HG02973 (cell line): ENCODE results near the gene SLC6A17.

Experiments
- ATAC-seq: cut with Tn5 transposase; IDR thresholded peaks from one replicate; pipeline ENCODE4 v1.9.1; 2021; ENCODE audit warnings: moderate library complexity; ENCODE audit not compliant: unreplicated experiment

The SLC6A17 gene

DNA sequence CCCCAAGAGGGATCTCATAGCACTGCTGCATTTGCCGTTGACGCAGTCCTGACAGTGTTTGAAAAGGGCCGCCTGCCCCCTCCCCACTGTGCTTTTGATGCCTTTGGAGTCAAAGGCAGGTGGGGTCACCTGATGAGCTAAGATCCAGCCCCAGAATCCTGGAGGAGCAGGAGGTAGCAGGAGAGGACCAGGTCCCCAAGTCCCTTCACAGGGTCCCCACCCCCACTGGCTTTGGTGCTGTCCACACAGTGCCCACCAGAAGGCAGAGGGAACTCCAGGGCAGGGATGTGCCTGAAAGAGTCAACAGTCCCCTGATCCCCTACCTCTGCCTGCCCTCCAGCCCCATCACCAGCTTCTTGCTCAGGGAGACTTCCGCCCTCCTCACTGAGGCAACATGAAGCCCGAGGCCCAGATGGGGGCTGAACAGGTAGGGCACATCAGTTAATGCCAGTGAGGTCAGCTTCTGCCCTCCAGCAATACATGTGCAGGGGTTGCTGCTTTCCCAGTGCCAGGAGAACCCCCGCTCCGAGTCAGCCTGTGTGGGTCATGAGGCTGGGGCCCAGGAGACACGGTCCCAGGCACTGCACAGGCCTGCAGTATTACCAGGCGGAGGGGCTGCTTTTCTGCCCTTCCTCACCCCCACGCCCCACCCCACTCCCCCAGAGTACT lies 51.0 kb downstream of the SLC6A17 start:
- ATAC-seq: no peak

DNA sequence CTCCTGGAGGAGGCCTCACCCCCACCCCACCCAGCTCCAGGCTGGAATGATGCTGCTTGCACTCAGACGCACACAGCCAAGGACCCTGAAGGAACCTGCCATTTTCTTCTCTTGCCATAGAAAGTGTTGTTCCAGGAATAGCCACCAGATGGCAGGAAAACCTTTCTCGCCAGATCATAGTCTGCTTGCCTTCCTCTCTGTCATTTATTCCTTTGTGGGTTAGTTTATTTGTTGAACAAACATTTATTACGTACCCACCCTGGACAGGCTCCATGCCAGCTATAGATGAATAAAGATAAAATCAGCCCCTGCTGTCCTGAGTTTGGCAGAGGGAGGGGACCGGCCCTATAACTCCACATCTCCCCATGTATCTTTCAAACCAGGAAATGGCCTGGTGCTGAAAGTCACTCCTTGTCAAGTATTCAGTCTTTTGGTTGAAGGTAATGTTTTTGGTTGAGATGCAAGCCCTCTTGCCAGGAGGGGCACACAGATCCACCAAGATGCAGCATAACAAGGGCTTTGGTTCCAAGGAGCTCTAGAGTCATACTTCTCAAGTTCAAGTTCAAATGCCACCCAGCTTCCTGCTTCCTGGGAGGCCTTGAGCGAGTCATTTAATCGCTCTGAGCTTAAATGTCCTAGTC lies 52.8 kb downstream of the SLC6A17 start:
- no peak for ATAC-seq

DNA sequence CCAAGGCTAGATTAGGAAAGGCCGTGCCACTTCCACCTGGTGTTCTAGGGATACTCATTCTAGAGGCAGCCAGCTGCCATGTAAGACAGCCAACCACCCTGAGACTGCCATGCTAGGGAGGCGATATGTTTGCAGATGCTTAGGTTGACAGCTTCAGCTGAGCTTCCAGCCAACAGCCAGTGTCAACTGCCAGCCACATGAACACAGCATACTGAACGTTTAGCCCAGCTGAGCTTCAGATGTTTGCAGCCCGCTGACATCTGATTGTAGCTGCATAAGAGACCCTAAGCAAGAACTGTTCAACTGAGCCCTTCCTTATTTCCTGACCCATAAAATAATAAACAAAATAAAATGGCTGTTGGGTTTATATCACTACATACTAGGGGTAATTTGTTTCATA lies 54.9 kb downstream of the SLC6A17 start:
- ATAC-seq: no peak

DNA sequence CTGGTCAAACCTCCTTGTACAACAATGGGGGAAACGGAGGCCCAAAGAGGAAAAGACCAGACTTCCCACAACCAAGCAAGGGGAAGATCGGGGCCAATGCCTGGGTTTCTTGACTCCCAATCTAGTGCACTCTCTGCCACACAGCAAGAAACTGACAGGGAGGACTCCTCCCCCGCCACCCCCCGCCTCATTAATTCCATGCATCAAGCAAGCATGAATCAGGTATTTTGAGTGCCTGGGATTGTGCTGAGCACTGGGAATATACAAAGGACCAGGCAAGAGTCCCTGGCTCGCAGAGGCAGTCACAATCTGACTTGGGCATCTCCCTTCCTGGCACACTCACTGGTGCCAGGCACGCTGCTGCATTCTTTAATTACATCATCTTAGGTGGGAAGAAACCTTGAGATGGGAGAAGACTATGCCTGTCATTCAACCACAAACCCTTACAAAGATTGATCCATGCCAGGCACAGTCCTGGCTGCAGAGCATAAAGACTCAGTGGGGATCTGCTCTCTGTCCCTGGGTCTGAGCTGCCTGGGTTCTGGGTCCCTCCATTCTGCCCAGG lies 55.4 kb downstream of the SLC6A17 start:
- no peak for ATAC-seq

DNA sequence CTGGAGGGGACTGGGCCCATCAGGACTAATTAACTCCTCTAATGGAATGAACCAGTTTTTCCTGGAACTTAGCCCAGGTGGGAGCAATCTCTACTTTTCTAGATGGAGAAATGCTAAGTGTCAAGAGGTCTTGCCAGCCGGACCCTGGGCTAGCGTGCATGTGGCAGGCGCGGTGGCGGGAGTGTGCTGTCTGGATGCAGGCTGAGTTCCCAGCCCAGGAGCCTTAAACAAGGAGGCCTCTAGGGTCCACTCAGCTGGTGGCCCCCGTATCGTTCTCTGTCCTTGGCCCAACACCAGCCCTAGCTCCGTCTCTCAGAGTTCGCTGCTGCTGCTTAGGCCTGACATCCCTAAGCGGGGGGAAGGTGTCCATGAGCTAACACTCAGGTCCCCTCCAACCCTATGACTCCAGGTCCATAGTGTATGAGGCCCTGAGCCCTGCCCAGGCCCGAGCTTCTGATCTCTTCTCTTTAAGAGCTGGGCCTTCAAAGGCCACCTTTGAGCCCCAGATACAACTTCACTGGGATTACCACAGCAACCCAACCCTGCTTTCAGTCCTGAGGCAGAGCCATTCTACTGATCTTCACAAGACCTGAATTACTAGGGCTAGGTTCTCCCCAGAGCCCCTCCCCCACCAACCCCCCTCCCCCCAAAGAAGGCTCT lies 56.1 kb downstream of the SLC6A17 start:
- no peak for ATAC-seq

DNA sequence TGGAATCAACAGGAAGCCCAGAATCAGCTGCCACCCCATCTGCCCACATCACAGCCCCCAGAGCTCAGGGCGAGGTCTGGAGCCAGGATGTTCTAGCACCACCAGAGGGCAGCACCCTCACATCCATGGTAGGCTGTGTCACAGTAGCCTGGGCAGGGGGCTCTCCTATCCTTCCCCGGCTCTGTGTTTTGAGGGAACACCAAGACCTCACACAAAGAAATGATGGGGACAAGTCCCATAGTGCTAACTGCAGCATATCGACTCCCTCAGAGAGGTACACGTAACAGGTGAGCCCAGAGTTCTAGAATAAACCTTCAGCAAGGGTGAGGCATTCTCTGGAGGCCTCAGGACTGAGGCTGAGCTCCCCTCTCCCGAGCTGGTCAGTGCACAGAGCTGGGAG lies 57.5 kb downstream of the SLC6A17 start:
- no peak for ATAC-seq

DNA sequence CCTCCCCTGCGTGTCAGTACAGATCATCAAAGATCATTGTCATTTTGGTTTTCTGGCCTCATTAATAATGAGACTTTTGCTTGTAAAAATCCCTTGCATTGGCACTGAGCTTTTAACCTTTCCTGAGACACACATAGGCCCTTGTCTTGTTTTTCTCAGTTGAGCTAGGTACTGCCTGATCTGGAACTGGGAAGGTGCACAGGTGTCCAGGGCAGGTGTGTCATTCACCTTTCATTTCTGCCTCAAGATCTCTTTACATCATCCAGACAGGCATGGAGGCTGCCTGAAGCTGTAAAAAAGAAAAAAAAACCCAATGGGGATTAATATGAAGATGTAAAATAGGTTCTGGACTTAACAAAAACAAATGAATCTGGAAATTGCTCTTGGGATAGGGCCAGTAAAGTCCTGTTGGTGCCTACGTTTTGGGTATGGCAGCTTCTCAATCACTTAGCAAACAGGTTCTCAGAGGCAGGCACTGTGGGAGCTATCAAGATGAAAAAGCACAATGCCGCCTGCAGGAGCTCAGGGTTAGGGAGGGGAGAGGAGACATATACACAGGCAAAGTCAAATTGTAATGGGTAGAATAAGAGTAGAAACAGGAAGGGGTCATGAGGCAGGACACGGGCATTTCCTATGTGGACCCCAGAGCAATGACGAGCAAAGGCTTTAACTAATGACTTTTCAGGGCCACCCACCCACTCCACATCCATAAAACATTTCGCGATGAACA lies 58.8 kb downstream of the SLC6A17 start:
- no peak for ATAC-seq

DNA sequence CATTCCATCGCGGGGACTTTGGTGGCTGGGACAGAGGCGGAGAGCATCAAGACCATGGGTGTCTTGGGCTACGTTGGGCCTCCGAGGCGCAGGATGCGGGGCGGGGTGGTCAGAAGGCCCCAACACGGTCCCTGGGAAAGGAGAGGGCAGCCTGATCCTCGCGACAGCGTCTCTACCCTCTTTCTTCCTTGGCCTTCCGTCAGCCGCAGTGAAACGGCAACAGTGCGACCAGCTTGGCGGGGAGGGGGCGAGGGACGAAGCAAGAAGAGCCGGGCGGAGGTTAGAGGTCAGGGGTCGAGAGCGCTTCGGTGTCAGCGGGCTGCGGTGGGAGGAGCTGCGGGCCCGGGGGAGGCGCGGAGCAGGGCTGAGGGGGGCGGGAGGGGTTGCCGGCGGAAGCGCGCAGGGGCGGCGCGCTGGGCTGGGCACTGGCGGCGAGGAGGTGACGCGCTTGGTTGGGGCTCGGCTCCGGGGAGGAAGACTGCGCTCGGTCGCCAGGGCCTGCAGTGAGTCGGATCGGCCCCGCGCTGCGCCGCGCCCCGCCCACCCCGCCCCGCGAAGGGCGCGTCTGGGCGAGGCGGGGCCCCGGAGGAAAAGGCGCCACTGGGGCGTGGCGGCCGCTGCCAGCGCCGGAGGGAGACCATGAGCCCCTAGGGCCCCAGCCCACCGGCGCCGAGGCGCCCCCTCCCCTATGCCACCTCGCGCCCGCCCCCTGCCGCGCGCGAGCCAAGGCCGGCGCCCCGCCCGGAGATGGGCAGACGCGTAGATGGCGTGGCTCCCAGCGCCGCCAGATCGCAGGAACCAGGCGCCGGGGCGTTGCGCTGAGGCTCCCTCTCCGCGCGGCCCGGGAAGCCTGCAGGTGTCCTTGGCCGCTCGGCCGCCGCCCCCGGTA lies 59.7 kb downstream of the SLC6A17 start, which contains the start of gene KCNC4:
KCNC4 (plus strand) TSS at position 600 of the 889 bp plus-strand sequence. CDS start 1,186 bp downstream, outside the sequence.
- peak; percentile 60 for ATAC-seq

DNA sequence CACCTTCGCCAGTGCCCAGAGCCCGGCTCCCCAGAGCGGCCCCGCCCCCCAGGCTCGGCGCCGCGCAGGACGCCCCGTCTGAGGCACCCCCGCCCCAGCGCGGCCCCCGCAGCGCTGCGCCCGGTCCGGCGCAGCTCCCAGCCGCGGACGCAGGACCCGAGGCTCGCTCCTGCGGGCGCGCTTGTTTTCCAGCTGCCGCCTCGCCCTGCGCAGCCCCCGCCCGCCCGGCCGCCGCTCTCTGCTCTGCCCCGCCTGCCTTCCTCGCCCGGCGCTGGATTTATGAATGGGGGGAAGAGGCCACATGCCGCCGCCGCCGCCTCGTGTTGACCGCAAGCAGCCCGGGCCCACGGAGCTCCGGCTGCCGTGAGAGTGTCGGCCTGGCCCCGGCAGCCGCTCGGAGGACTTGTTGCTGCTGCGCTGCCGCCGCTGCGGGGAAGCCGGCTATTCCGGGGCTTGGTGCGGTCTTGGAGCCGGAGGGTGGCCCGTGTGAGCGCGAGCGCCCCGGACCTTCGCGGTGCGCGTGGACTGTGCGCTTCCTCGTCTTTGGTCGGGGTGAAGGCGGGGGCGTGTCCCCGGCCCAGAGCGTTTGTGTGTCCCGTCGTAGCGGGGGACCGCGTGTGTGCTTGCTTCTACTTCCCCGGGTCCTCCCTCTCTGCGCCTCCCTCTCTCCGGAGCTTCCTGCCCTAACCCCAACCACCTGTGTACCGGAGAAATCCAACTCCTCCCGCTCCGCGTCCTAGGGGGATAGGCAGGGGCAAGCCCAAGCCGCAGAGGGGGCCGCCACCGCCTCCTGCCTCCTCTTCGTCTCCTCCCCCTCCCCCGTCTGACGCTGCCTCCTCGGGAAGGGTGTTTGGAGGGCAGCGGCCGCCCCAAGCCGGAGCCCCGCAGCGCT lies 60.6 kb downstream of the SLC6A17 start:
- no peak for ATAC-seq

DNA sequence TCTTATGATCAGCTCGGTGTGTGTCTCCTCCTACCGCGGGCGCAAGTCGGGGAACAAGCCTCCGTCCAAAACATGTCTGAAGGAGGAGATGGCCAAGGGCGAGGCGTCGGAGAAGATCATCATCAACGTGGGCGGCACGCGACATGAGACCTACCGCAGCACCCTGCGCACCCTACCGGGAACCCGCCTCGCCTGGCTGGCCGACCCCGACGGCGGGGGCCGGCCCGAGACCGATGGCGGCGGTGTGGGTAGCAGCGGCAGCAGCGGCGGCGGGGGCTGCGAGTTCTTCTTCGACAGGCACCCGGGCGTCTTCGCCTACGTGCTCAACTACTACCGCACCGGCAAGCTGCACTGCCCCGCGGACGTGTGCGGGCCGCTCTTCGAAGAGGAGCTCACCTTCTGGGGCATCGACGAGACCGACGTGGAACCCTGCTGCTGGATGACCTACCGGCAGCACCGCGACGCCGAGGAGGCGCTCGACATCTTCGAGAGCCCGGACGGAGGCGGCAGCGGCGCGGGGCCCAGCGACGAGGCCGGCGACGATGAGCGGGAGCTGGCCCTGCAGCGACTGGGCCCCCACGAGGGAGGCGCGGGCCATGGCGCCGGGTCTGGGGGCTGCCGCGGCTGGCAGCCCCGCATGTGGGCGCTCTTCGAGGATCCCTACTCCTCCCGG lies 61.3 kb downstream of the SLC6A17 start:
- ATAC-seq: no peak

DNA sequence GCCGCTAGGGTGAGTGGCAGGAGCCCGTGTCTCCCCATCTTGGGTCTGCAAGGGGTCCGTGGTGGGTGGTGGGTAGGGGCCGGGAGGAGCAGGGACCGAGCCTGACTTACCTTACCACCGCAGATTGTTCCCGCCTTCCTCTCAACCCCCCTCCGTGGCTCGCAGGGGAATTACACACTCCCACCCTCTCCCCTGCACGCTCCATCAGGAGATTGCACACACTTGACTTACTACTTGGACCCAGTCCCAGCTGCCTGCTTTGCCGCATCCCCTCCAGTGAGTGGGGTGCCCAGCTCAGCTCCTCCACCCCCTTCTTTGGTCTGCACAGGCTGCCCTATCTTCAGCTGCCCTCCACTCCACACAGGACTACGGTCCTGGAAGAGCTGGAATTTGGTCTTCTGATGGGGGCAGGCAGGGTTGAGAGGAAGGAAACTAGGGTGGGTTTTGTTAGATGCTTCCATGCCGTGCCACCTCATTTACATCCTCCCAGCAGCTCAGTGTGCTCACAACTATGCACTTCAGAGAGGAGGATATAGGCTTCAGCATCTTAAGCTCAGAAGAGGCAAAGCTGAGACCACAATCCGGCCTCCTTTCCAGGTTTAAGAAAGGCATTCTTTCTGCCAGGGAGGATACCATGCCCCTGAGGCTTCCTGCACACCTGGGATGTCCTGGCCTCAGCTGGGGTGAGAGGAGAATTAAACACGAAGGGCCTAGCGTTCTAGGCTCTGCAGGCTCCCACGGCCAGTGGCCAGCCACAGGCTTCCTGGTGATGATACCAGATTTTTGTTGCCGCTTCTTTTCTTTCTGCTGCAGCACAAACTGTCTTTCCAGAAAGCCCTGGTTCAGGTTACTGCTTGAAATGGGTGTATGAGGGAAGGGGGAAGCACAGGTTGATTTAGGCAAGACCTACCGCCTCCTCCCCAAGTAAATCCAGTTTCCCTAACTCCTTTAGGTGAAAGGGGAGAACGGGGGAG lies 62.2 kb downstream of the SLC6A17 start:
- ATAC-seq: no peak

DNA sequence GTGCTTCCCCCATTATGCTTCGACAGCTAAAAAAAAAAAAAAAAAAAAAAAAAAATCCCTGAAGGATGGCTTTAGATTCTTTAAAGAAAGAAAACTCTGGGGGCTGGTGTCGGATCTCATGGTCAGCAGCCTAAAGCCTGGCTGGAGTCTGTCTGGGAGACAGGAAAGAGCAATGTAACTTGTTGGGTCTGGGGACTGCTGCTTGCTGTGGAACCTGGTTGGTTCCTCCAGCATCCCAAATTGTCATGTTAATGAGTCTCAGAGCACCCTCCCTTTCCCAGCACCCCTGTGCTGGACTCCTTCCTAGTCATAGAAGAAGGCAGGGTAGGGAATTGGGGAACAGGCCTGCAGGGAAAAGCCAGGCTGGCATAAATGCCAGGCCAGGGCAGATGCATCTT lies 62.8 kb downstream of the SLC6A17 start:
- no peak for ATAC-seq

DNA sequence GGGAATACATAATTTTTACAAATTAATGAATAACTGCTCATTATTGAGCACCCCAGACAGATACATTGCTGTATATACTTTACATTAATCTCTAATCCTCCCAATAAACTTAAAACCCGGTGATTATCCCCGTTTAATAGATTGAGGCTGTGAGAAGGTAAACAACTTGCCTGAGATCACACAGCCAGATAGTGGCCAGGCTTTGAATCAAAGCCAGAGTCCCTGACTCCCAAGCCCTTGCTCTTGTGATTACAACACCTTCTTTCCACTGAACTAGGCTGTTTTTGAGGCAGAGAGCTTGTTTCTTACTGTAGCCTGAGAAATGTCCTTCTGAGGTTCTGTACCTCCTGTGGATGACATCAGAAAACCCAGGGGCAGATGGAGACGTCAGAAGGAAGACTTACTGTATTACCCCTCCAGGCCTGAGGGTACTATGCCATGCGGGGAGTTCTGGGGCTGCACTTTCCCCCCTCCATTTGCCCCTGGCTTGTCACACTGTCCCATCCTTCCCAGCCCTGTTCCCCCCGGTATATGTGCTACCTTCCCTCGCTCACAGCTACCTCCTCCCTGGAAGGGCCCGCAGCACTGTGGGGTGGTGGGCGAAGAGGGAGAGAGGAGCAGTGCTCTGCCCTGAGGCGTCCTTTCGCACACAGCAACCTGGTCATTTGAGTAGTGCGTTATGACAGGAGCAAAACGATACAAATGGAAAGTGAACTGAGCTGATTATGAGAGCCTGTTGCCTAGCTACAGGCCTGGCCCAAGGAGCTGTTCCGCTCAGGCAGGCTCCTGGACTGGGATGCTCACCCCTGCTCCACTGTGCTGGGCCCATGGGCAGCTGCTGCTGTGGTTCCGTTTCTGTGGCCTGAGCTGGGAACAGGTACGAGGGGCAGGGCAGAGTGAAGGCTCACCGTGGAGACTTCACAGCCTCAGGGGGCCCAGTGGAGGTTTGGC lies 64.4 kb downstream of the SLC6A17 start:
- no peak for ATAC-seq

DNA sequence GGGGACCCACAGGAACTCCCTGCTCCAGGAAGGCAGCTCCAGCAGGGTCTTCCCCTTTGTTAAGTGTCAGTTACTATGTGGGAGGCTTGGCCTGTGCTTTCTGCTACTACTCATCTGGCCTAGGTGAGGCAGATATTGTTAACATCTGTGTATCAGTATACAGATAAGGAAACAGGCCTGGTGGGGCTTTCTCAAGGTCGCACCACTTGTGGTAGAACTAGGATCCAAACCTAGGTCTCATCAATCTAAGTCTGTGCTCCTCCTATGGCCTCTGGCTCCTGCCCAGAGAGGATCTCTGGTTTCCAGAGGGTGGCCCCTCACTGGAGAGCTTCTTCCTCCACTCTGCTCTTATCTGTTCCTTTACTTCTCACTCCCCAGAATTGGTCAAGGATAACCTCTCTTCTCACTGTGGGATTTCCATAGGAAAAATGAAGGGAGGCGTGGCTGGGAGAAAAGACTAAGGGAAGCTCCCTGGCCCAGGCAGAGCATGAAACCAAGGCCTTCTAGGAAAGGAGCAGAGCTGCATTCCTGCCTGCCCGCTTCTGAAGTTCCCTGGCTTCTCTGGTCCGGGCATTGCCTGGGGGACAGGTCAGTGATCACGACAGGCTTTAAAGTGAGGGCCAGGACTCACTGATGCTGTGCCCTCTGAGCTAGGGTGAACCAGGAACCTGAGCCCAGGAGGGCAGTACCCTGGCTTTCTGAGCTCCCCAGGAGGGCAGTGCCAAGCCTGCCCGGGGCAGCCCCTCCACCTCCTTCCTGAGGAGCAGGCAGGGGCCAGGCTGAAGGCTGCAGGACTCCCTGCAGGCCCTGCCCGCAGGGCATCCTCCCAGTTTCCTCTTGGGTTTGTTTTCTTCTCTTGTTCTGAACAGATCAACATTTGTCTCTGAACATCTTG lies 65.6 kb downstream of the SLC6A17 start:
- ATAC-seq: no peak

DNA sequence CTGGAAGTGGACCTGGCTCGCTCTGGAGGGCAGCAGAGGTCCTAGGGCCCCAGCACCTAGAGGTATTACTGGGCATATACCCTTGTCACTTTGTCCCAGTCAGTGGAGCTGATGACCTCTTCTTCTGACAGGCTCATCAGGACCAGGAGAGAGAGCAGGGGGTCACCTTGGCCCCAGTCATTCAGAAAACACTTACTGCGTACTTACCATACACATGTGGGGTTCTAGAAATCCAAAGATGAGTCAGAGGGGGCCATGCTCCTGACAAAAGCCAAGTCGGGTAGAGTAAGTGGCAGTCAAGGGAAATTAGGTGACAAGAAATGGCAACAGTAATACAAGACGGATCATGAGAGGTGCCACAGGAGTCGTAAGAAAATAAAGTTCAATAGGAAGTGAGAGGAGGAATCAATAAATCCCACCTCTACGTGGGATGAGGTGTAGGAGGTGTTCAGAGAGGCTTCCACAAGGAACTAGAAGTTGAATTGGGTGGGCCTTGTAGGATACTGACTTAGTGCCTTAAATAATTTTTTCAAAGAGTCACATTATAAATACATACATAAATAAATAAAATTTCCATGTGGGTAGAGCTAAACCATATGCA lies 66.7 kb downstream of the SLC6A17 start:
- no peak for ATAC-seq
